HG03108 (cell line): ENCODE measurements around the gene SLC10A6.
"Not testable (repeated sequence)": the region's sequence is repeated elsewhere in the genome, so short reads cannot be mapped to it uniquely, and the experiment has no call there.

Source experiments
- ATAC-seq: cut with Tn5 transposase; IDR thresholded peaks from one replicate; pipeline ENCODE4 v1.9.1; 2021; ENCODE audit warnings: moderate library complexity; ENCODE audit not compliant: unreplicated experiment

SLC10A6 gene

GRCh38 chr4:86848732-86849619, at the start of gene SLC10A6:
SLC10A6 (minus strand) TSS chr4:86849384; CDS start chr4:86849115, 269 bp downstream.
- ATAC-seq, result no peak

DNA sequence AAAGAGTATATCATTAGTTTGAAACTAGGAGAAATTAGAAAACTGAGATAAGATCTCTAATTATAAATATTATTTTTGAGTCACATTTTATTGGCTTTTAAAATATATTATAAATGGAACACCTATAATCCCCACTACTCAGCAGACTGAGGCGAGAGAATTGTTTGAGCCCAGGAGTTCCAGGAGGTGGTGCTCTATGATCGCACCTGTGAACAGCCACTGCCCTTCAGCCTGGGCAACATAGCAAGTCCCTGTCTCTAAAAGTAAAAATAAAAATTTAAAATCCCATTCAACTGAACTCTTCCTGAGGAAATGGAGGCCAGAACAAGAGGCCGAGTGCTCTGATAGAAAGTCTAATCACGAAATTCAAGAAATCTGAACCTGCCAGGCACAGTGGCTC, 49.4 kb upstream of the SLC10A6 start:
- no peak for ATAC-seq

DNA sequence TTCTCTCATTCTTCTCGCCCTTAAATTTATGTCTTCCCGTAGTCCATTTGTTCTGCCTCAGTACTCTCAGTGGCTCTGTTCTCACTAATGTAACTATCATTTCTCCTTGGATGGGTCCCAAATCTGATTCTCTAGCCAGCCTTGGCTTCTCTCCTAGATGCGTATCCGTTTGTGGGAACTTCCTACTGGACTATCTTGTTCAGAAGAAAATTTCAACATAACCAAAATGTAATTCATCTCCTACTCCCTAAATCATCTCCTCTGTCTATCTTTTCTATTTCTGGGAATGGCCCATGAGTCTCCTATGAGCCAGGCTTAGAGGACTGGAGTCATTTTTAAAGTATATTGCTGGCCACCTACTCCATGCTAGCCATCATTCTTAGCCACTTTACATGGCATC, 47.4 kb upstream of the SLC10A6 start:
- ATAC-seq, result no peak

DNA sequence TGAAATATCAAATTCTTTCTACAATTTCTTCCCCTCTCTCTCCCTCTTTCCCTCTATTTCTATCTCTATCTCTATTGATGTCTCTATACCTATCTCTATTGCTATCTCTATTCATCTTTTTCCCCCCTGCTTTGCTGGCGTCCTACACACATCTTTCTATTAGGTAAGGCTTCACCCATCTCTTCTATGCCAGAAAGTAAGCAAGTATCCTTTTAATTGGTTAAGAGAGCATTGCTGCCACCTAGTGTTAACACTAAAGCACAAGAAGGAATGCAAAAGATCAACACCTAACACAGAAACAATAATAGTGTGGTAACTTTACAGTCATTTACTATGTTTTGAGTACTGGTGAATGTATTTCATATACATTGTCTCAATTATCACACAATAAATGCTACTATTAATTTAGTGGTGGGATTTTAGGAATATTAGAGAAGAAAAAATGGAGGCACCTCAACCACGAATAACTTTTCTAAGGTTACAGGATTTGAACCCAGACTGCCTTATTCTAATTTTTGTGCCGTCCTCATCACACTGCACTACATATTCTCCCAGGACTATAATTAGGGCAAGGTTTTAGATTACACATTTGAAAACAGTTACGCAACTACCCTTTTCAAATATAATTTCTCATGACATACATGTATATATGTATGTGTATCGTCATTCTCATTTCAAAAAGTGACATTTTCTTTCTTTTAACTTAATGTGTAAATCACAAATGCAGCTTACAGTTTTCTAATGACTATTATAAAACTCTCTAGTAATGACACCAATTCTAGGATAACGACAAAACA, 46.7 kb upstream of the SLC10A6 start:
- no peak for ATAC-seq

GRCh38 chr4:86894455-86894854, 45.3 kb upstream of the SLC10A6 start:
- no peak for ATAC-seq

DNA sequence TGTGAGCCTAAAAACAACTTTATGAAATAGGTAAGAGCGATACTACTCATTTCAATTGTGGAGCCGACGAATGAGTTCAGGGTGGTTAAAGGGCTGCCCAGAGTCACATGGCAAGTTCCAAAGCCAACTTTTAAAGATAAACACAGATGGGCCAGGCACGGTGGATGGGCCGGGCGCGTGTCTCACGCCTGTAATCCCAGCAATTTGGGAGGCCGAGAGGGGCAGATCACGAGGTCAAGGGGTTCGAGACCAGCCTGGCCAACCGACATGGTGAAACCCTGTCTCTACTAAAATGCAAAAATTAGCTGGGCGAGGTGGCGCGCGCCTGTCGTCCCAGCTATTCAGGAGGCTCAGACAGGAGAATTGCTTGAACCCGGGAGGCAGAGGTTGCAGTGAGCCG, 44.0 kb upstream of the SLC10A6 start:
- ATAC-seq, result no peak

DNA sequence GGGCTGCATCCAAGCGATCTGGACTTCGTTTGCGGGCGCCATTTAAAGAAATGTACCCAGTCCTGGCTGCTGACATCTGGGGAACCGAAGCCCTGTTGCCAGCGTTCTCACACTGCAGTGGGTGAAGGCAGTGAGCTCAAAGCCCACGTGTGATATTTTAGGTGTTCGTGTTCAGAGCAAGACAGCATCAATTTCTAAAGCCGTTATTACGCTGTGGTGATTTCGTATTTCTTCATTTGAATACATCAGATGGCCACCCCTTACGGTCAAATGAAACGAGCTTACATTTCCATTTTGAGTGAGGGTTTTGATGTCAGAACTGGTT, 43.4 kb upstream of the SLC10A6 start:
- no peak for ATAC-seq

- ATAC-seq, result peak; percentile 49
These were observed 42.8 kb upstream of the SLC10A6 start, which contains the start of gene C4orf36 for GRCh38 chr4:86891762-86892635. C4orf36 (minus strand) TSS chr4:86892422; CDS start chr4:86891520, 902 bp downstream.

GRCh38 chr4:86890790-86891189, 41.6 kb upstream of the SLC10A6 start:
- no peak for ATAC-seq

GRCh38 chr4:86879641-86880040, 30.5 kb upstream of the SLC10A6 start:
- no peak for ATAC-seq

DNA sequence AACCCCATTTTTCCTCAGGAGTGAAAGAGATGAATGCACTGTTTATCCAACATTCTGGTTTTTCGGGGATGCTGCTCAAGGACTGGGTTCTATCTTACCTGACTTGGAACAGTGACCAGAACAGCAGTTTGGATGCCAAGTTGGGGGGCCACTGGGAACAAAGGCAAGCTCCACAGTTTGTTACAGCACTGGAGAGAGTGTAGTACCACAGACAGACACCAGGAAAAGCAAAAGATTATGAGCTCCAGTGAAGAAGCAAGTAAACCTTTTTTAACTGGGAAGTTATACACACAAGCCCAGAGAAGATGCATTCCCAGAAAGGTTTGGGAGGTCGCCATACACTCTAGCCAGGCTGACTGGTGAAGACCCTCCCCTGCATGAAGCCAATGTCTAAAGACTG, 29.5 kb upstream of the SLC10A6 start:
- no peak for ATAC-seq

- no peak for ATAC-seq
These were observed 27.9 kb upstream of the SLC10A6 start for GRCh38 chr4:86876894-86877685.

DNA sequence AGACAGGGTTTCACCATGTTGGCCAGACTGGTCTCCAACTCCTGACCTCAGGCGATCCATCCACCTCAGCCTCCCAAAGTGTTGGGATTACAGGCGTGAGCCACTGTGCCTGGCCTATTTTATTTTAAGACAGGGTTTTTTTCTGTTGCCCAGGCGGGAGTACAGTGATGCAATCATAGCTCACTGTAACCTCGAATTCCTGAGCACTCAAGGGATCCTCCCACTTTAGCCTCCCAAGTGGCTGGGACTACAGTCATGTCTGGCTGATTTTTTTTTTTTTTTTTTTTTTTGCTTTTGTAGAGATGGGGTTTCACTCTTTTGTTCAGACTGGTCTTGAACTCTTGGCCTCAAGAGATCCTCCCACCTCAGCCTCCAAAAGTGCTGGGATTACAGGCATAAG, 26.3 kb upstream of the SLC10A6 start:
- ATAC-seq, result not testable (repeated sequence)

DNA sequence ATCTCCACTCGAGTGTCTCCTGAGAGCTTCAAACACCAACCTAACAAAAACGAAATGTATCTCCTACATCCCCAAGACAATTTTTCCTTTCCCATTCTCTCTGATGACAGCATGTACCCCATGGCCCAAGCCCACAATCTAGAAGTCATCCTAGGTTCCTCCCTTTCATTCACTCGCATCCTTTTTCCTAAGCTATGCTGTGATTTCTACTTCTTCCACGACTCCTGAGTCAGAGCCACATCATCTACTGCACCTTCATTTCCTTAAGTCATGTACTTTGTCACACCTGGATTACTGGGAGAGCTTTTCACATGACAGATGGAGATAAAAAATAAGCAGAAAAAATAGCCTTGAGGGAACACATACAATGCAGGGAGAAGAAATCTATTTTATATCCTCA, 23.0 kb upstream of the SLC10A6 start:
- no peak for ATAC-seq

DNA sequence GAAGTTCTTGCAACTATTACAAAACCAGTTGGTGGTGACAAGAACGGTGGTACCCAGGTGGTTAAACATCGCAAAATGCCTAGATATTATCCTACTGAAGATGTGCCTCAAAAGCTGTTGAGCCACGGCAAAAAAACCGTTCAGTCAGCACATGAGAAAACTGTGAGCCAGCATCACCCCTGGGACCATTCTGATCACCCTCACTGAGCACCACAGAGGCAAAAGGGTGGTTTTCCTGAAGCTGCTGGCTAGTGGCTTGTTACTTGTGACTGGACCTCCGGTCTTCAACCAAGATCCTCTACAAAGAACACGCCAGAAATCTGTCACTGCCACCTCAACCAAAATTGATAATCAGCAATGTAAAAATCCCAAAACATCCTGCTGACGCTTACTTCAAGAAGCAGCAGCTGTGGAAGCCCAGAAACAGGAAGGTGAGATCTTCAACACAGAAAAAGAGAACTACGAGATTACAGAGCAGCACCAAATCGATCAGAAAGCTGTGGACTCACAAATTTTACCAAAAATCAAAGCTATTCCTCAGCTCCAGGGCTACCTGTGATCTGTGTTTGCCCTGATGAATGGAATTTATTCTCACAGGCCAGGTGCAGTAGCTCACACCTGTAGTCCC, 21.4 kb upstream of the SLC10A6 start:
- ATAC-seq, result no peak

- no peak for ATAC-seq
These were observed 8.3 kb upstream of the SLC10A6 start for GRCh38 chr4:86857341-86858052.

DNA sequence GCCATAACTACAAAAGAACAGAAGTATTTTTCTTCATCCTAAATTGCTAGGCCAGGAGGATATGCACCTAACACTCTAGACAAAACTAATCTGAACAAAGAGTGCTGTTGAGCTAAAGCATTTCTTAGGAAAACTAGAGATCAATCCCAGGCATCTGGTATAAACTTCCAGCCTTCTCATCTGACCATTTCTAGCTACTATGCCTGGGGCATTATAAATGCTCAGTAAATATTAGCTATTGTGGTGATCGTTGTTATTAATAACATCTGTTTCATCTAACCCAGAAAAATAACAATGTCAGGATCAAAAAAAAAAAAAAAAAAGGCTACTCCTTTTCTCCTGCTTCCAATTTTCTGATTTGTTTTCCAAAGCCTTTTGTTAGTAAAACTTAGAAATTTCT, 7.7 kb upstream of the SLC10A6 start:
- no peak for ATAC-seq

GRCh38 chr4:86855572-86855971, 6.4 kb upstream of the SLC10A6 start:
- no peak for ATAC-seq

- ATAC-seq, result no peak
These were observed 4.0 kb upstream of the SLC10A6 start for GRCh38 chr4:86853209-86853608.
